ENCODE data around the gene CTNNA2.

Gene CTNNA2

GRCh38 chr2:80323610-80324009, 810.8 kb downstream of the CTNNA2 start:
- Histone ChIP-seq H2BK120ac (ENCODE audit: low read depth, low read length) (no peak overlapping the region), H3K9me3 (ENCODE audit: control insufficient read depth, low read length) (no peaks in the 10 kb centered on the region), H3K14ac (ENCODE audit: low read length in 2 of 2) (no peak overlapping the region), H3K4me1 (ENCODE audit: control insufficient read depth, insufficient read depth, low read depth, low read length) (no peaks in the 10 kb centered on the region), H3K18ac (ENCODE audit: low read depth in 1 of 2, low read length in 2 of 2) (no peak overlapping the region), H2BK15ac (ENCODE audit: low read depth, poor library complexity, severe bottlenecking) (no peak overlapping the region), H3K4me3 (ENCODE audit: insufficient read depth in 1 of 2, low read depth in 1 of 2, low read length in 2 of 2) (no peak overlapping the region), H3K23ac (ENCODE audit: low read length in 2 of 2) (no peak overlapping the region), H2AFZ (ENCODE audit: low read depth, low read length) (no peak overlapping the region), H3K9ac (ENCODE audit: low read length) (no peak overlapping the region), H3K36me3 (ENCODE audit: control insufficient read depth in 1 of 2, insufficient read depth in 2 of 2, low read depth in 1 of 2, low read length in 2 of 2) (no peaks in the 10 kb centered on the region), H3K4me2 (ENCODE audit: low read length, poor library complexity, severe bottlenecking) (no peak overlapping the region), H4K91ac (ENCODE audit: low read length) (no peak overlapping the region), H3K27ac (ENCODE audit: low read length, poor library complexity, severe bottlenecking) (no peak overlapping the region), H3K27me3 (ENCODE audit: control insufficient read depth in 1 of 2, insufficient read depth in 1 of 2, low read length in 2 of 2) (peaks cover 0 to 25% of the 10 kb centered on the region in 2 experiments), H3K79me1 (replicated peaks; ENCODE audit: low read length, poor library complexity, severe bottlenecking) (no peaks in the 10 kb centered on the region), H3K4ac (ENCODE audit: low read depth in 1 of 2, low read length in 2 of 2) (no peak overlapping the region), H2BK5ac (ENCODE audit: low read depth, low read length, poor library complexity, severe bottlenecking) (no peak overlapping the region), H2BK12ac (ENCODE audit: low read length in 2 of 2) (no peak overlapping the region), H2AK5ac (ENCODE audit: low read length, severe bottlenecking) (no peak overlapping the region), H4K8ac (ENCODE audit: low read length) (no peak overlapping the region)
- DNase-seq, result no peak
- no CpG with 5 or more reads among the region's 1 CpG for WGBS

DNA sequence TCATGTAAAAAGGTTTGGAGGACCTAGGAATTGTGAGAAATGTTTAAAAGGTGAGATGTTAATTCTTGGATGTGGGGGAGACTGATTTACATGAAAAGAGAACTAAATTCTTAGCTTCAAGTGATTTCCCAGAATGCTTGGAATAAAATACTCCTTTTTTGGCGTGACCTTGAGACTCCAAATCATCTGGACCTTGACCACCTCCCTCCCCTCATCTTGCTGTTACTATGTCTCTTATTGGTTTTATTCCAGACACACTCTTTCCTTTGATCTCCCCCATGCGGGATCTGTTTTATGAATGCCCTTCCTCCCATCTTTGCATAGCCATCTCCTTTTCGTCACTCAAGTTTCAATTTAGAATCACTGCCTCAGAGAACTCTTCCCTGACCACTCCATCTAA, 811.7 kb downstream of the CTNNA2 start:
- 68% methylated on average over 3 of the region's 3 CpGs for WGBS
- H3K4ac ChIP-seq (ENCODE audit: low read depth in 1 of 2, low read length in 2 of 2), result no peak overlapping the region
- no peak for DNase-seq

DNA sequence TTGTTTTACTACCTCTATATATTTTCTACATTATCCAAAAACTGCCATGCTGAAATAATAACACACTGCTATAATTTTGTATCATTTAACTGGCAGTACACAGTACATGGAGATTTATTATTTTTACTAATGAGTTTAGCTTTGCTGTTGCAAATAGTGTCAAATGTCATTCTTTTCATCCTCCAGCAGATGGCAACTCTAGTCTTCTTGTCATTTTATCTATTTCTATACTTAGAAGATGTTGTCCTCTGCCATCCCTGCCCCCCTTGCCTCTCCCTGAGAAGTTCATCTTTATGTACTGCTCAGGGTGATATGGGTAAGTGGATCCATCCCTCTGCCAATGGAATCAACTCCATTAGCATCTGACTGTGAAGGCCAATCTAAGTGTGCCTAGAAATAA, 813.4 kb downstream of the CTNNA2 start:
- no peak overlapping the region for H3K27ac ChIP-seq (ENCODE audit: low read length, poor library complexity, severe bottlenecking)
- no peak overlapping the region for H2AFZ ChIP-seq (ENCODE audit: low read depth, low read length)
- no peak overlapping the region for H3K4ac ChIP-seq (ENCODE audit: low read depth in 1 of 2, low read length in 2 of 2)

More for the DNA sequence above, 811.7 kb downstream of the CTNNA2 start:
- Histone ChIP-seq H2BK12ac (ENCODE audit: low read length in 2 of 2) (no peak overlapping the region), H3K23ac (ENCODE audit: low read length in 2 of 2) (no peak overlapping the region), H4K8ac (ENCODE audit: low read length) (no peak overlapping the region), H3K14ac (ENCODE audit: low read length in 2 of 2) (no peak overlapping the region), H2AFZ (ENCODE audit: low read depth, low read length) (no peak overlapping the region), H3K27ac (ENCODE audit: low read length, poor library complexity, severe bottlenecking) (no peak overlapping the region), H3K4me2 (ENCODE audit: low read length, poor library complexity, severe bottlenecking) (no peak overlapping the region), H2BK5ac (ENCODE audit: low read depth, low read length, poor library complexity, severe bottlenecking) (no peak overlapping the region), H2BK120ac (ENCODE audit: low read depth, low read length) (no peak overlapping the region), H3K18ac (ENCODE audit: low read depth in 1 of 2, low read length in 2 of 2) (no peak overlapping the region), H2BK15ac (ENCODE audit: low read depth, poor library complexity, severe bottlenecking) (no peak overlapping the region), H3K27me3 (ENCODE audit: control insufficient read depth in 1 of 2, insufficient read depth in 1 of 2, low read length in 2 of 2) (peaks cover 0 to 24% of the 10 kb centered on the region in 2 experiments), H3K36me3 (ENCODE audit: control insufficient read depth in 1 of 2, insufficient read depth in 2 of 2, low read depth in 1 of 2, low read length in 2 of 2) (no peaks in the 10 kb centered on the region), H3K9ac (ENCODE audit: low read length) (no peak overlapping the region), H3K79me1 (replicated peaks; ENCODE audit: low read length, poor library complexity, severe bottlenecking) (no peaks in the 10 kb centered on the region), H4K91ac (ENCODE audit: low read length) (no peak overlapping the region), H3K4me3 (ENCODE audit: insufficient read depth in 1 of 2, low read depth in 1 of 2, low read length in 2 of 2) (no peak overlapping the region), H3K4me1 (ENCODE audit: control insufficient read depth, insufficient read depth, low read depth, low read length) (no peaks in the 10 kb centered on the region), H2AK5ac (ENCODE audit: low read length, severe bottlenecking) (no peak overlapping the region), H3K9me3 (ENCODE audit: control insufficient read depth, low read length) (no peaks in the 10 kb centered on the region)

GRCh38 chr2:80326861-80327260, 814.0 kb downstream of the CTNNA2 start:
- Histone ChIP-seq H3K18ac (ENCODE audit: low read depth in 1 of 2, low read length in 2 of 2) (no peak overlapping the region), H3K36me3 (ENCODE audit: control insufficient read depth in 1 of 2, insufficient read depth in 2 of 2, low read depth in 1 of 2, low read length in 2 of 2) (no peaks in the 10 kb centered on the region), H2BK12ac (ENCODE audit: low read length in 2 of 2) (no peak overlapping the region), H3K27me3 (ENCODE audit: control insufficient read depth in 1 of 2, insufficient read depth in 1 of 2, low read length in 2 of 2) (peaks cover 0 to 16% of the 10 kb centered on the region in 2 experiments), H3K9ac (ENCODE audit: low read length) (no peak overlapping the region), H3K23ac (ENCODE audit: low read length in 2 of 2) (no peak overlapping the region), H3K4me1 (ENCODE audit: control insufficient read depth, insufficient read depth, low read depth, low read length) (no peaks in the 10 kb centered on the region), H2BK120ac (ENCODE audit: low read depth, low read length) (no peak overlapping the region), H3K9me3 (ENCODE audit: control insufficient read depth, low read length) (no peaks in the 10 kb centered on the region), H4K8ac (ENCODE audit: low read length) (no peak overlapping the region), H3K4ac (ENCODE audit: low read depth in 1 of 2, low read length in 2 of 2) (no peak overlapping the region), H3K4me2 (ENCODE audit: low read length, poor library complexity, severe bottlenecking) (no peak overlapping the region), H2AK5ac (ENCODE audit: low read length, severe bottlenecking) (no peak overlapping the region), H2BK15ac (ENCODE audit: low read depth, poor library complexity, severe bottlenecking) (no peak overlapping the region), H3K4me3 (ENCODE audit: insufficient read depth in 1 of 2, low read depth in 1 of 2, low read length in 2 of 2) (no peak overlapping the region), H4K91ac (ENCODE audit: low read length) (no peak overlapping the region), H3K79me1 (replicated peaks; ENCODE audit: low read length, poor library complexity, severe bottlenecking) (no peaks in the 10 kb centered on the region), H2AFZ (ENCODE audit: low read depth, low read length) (no peak overlapping the region), H2BK5ac (ENCODE audit: low read depth, low read length, poor library complexity, severe bottlenecking) (no peak overlapping the region), H3K14ac (ENCODE audit: low read length in 2 of 2) (no peak overlapping the region), H3K27ac (ENCODE audit: low read length, poor library complexity, severe bottlenecking) (no peak overlapping the region)
- 87% methylated on average over 1 of the region's 1 CpG for WGBS
- DNase-seq, result no peak

More for the DNA sequence above, 813.4 kb downstream of the CTNNA2 start:
- no peak overlapping the region for H4K91ac ChIP-seq (ENCODE audit: low read length)
- H3K4me3 ChIP-seq (ENCODE audit: insufficient read depth in 1 of 2, low read depth in 1 of 2, low read length in 2 of 2), result no peak overlapping the region
- H3K36me3 ChIP-seq (ENCODE audit: control insufficient read depth in 1 of 2, insufficient read depth in 2 of 2, low read depth in 1 of 2, low read length in 2 of 2), result no peaks in the 10 kb centered on the region
- no peak overlapping the region for H3K23ac ChIP-seq (ENCODE audit: low read length in 2 of 2)
- no peak overlapping the region for H2AK5ac ChIP-seq (ENCODE audit: low read length, severe bottlenecking)
- no peak overlapping the region for H2BK15ac ChIP-seq (ENCODE audit: low read depth, poor library complexity, severe bottlenecking)
- no peak overlapping the region for H3K18ac ChIP-seq (ENCODE audit: low read depth in 1 of 2, low read length in 2 of 2)
- no peak overlapping the region for H4K8ac ChIP-seq (ENCODE audit: low read length)
- H2BK5ac ChIP-seq (ENCODE audit: low read depth, low read length, poor library complexity, severe bottlenecking), result no peak overlapping the region
- peaks cover 0 to 20% of the 10 kb centered on the region in 2 experiments for H3K27me3 ChIP-seq (ENCODE audit: control insufficient read depth in 1 of 2, insufficient read depth in 1 of 2, low read length in 2 of 2)
- no peak overlapping the region for H2BK12ac ChIP-seq (ENCODE audit: low read length in 2 of 2)
- H2BK120ac ChIP-seq (ENCODE audit: low read depth, low read length), result no peak overlapping the region
- no peaks in the 10 kb centered on the region for H3K4me1 ChIP-seq (ENCODE audit: control insufficient read depth, insufficient read depth, low read depth, low read length)
- H3K14ac ChIP-seq (ENCODE audit: low read length in 2 of 2), result no peak overlapping the region
- peak overlapping the region; percentile 34 for H3K9ac ChIP-seq (ENCODE audit: low read length)
- no peak overlapping the region for H3K4me2 ChIP-seq (ENCODE audit: low read length, poor library complexity, severe bottlenecking)
- no peaks in the 10 kb centered on the region for H3K9me3 ChIP-seq (ENCODE audit: control insufficient read depth, low read length)
- H3K79me1 ChIP-seq (replicated peaks; ENCODE audit: low read length, poor library complexity, severe bottlenecking), result no peaks in the 10 kb centered on the region
- DNase-seq, result peak; percentile 58
